ENCODE measurements around the gene ARFRP1.

ARFRP1 gene

DNA sequence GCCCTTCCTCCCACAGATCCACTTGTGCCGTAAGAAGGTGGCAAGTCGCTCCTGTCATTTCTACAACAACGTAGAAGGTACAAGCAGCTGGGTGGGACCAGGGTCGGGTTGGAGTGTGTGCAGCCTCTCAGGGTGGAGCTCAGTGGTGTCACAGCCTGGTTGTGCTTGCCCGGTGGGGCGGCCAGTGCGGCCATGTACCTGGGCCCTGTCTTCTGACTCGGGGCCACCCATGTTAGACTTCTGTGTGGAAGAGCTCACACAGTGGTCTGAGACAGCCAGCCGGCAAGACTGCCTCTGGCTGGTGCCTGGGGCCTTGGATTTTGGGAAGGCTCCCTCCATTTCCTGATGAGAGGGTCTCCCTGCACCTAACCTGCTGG, 45.0 kb downstream of the ARFRP1 start:
- Histone ChIP-seq H3K27ac (replicated peaks) (no peak overlapping the region), H3K27me3 (ENCODE audit: insufficient read depth, poor library complexity, severe bottlenecking) (no peaks in the 10 kb centered on the region), H3K4me3 (replicated peaks; ENCODE audit: insufficient read depth, low read length) (no peak overlapping the region)
- TF ChIP-seq GABPA (IDR thresholded peaks at IDR 0.05; ENCODE audit: low read depth) (no peak), SPI1 (IDR thresholded peaks at IDR 0.05; ENCODE audit: borderline replicate concordance, low read depth) (no peak), POLR2AphosphoS5 (IDR thresholded peaks at IDR 0.05; ENCODE audit: low read depth) (no peak)
- TF ChIP-seq, protein P1, sequence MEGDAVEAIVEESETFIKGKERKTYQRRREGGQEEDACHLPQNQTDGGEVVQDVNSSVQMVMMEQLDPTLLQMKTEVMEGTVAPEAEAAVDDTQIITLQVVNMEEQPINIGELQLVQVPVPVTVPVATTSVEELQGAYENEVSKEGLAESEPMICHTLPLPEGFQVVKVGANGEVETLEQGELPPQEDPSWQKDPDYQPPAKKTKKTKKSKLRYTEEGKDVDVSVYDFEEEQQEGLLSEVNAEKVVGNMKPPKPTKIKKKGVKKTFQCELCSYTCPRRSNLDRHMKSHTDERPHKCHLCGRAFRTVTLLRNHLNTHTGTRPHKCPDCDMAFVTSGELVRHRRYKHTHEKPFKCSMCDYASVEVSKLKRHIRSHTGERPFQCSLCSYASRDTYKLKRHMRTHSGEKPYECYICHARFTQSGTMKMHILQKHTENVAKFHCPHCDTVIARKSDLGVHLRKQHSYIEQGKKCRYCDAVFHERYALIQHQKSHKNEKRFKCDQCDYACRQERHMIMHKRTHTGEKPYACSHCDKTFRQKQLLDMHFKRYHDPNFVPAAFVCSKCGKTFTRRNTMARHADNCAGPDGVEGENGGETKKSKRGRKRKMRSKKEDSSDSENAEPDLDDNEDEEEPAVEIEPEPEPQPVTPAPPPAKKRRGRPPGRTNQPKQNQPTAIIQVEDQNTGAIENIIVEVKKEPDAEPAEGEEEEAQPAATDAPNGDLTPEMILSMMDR (IDR thresholded peaks at IDR 0.05; ENCODE audit: insufficient read depth, low read length), result no peak
- TF ChIP-seq, protein P2, sequence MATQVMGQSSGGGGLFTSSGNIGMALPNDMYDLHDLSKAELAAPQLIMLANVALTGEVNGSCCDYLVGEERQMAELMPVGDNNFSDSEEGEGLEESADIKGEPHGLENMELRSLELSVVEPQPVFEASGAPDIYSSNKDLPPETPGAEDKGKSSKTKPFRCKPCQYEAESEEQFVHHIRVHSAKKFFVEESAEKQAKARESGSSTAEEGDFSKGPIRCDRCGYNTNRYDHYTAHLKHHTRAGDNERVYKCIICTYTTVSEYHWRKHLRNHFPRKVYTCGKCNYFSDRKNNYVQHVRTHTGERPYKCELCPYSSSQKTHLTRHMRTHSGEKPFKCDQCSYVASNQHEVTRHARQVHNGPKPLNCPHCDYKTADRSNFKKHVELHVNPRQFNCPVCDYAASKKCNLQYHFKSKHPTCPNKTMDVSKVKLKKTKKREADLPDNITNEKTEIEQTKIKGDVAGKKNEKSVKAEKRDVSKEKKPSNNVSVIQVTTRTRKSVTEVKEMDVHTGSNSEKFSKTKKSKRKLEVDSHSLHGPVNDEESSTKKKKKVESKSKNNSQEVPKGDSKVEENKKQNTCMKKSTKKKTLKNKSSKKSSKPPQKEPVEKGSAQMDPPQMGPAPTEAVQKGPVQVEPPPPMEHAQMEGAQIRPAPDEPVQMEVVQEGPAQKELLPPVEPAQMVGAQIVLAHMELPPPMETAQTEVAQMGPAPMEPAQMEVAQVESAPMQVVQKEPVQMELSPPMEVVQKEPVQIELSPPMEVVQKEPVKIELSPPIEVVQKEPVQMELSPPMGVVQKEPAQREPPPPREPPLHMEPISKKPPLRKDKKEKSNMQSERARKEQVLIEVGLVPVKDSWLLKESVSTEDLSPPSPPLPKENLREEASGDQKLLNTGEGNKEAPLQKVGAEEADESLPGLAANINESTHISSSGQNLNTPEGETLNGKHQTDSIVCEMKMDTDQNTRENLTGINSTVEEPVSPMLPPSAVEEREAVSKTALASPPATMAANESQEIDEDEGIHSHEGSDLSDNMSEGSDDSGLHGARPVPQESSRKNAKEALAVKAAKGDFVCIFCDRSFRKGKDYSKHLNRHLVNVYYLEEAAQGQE (IDR thresholded peaks at IDR 0.05; ENCODE audit: insufficient replicate concordance, low read depth), result no peak
- no peak for DNase-seq (ENCODE audit: low read depth in 1 of 2, low spot score in 1 of 2)

DNA sequence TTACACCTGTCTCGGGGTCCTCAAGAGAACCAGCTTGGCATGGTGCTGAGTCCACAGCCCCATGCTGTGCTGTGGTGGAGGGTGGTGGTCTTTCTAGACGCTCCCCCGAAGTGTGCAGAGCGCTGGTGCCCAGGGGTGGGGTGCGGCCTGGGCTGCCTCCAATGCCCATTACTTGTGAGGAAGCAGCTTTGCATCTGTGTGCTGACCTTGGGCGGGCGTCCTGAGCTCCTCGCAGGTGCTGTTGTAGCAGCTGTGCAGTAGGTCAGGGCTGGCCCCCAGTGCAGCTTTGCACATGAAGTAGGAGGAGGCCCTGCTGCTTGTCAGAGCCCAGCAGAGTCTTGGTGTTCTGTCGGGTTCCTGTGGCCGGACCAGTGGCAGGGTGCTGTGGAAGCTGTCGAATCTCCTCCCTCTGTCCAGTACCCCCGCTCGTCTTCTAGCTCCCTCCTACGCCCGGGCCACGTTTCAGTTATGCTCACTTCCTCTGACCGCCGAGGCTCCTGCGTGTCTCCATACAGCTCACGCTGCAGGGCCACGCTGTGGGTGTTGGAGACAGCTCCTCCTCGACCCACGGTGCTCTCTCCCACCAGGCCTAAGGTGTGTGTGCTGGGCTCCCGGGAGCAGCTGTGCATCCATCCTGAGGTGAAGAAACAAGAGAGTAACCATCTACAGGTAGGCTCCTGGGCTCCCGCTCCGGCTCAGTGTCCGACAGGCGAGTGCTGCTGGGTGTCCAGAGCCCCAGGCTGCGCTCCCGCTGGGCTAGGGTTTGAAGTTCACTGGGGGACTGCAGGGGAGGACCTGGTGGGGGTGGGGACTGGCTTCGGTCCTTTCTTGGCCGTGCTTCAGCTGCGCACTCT, 45.6 kb downstream of the ARFRP1 start:
- H3K27ac ChIP-seq (replicated peaks), result no peak overlapping the region
- TF ChIP-seq, protein P1 (IDR thresholded peaks at IDR 0.05; ENCODE audit: insufficient read depth, low read length), result no peak
- TF ChIP-seq, protein P2 (IDR thresholded peaks at IDR 0.05; ENCODE audit: insufficient replicate concordance, low read depth), result no peak
- no peak for TF ChIP-seq SPI1 (IDR thresholded peaks at IDR 0.05; ENCODE audit: borderline replicate concordance, low read depth)
- TF ChIP-seq GABPA (IDR thresholded peaks at IDR 0.05; ENCODE audit: low read depth), result no peak
- no peak for TF ChIP-seq POLR2AphosphoS5 (IDR thresholded peaks at IDR 0.05; ENCODE audit: low read depth)

DNA sequence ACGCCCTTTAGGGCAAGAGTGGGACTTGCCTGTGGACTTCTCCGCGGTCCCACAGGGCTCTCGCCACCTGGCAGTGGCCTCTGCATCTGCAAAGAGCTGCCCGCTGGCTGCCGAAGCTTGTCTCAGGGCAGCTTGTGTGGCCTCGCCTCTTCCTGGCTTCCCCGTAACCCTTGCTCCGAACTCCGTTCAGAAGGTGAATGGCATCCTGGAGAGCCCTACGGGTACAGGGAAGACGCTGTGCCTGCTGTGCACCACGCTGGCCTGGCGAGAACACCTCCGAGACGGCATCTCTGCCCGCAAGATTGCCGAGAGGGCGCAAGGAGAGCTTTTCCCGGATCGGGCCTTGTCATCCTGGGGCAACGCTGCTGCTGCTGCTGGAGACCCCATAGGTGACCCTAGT, 46.7 kb downstream of the ARFRP1 start:
- Histone ChIP-seq H3K27me3 (ENCODE audit: insufficient read depth, poor library complexity, severe bottlenecking) (no peaks in the 10 kb centered on the region), H3K27ac (replicated peaks) (no peak overlapping the region), H3K4me3 (replicated peaks; ENCODE audit: insufficient read depth, low read length) (no peak overlapping the region)
- TF ChIP-seq GABPA (IDR thresholded peaks at IDR 0.05; ENCODE audit: low read depth), result no peak
- no peak for TF ChIP-seq SPI1 (IDR thresholded peaks at IDR 0.05; ENCODE audit: borderline replicate concordance, low read depth)
- TF ChIP-seq, protein P2 (IDR thresholded peaks at IDR 0.05; ENCODE audit: insufficient replicate concordance, low read depth), result no peak
- TF ChIP-seq, protein P1 (IDR thresholded peaks at IDR 0.05; ENCODE audit: insufficient read depth, low read length), result no peak
- TF ChIP-seq POLR2AphosphoS5 (IDR thresholded peaks at IDR 0.05; ENCODE audit: low read depth), result no peak
- DNase-seq (ENCODE audit: low read depth in 1 of 2, low spot score in 1 of 2), result no peak

More for the DNA sequence above, 45.6 kb downstream of the ARFRP1 start:
- no peaks in the 10 kb centered on the region for H3K27me3 ChIP-seq (ENCODE audit: insufficient read depth, poor library complexity, severe bottlenecking)
- DNase-seq (ENCODE audit: low read depth in 1 of 2, low spot score in 1 of 2), result no peak
- H3K4me3 ChIP-seq (replicated peaks; ENCODE audit: insufficient read depth, low read length), result no peak overlapping the region

Data from HL-60 (cell line).